Measurements from ENCODE around the gene CD200.

- TF ChIP-seq, protein P1, sequence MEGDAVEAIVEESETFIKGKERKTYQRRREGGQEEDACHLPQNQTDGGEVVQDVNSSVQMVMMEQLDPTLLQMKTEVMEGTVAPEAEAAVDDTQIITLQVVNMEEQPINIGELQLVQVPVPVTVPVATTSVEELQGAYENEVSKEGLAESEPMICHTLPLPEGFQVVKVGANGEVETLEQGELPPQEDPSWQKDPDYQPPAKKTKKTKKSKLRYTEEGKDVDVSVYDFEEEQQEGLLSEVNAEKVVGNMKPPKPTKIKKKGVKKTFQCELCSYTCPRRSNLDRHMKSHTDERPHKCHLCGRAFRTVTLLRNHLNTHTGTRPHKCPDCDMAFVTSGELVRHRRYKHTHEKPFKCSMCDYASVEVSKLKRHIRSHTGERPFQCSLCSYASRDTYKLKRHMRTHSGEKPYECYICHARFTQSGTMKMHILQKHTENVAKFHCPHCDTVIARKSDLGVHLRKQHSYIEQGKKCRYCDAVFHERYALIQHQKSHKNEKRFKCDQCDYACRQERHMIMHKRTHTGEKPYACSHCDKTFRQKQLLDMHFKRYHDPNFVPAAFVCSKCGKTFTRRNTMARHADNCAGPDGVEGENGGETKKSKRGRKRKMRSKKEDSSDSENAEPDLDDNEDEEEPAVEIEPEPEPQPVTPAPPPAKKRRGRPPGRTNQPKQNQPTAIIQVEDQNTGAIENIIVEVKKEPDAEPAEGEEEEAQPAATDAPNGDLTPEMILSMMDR (IDR thresholded peaks at IDR 0.05): no peak
- no peak for TF ChIP-seq ZFX (IDR thresholded peaks at IDR 0.05; ENCODE audit: borderline replicate concordance)
These were observed 68.7 kb downstream of the CD200 start for GRCh38 chr3:112401617-112402016.
